Measurements from ENCODE around the gene PHYKPL. TPM values are rescaled to one million over a fixed set of nuclear protein-coding genes. Genes with fewer than 3 reads are reported as not detected.

Gene PHYKPL
- total RNA-seq, 1 experiment from 2014 or later = 43.2 TPM

DNA sequence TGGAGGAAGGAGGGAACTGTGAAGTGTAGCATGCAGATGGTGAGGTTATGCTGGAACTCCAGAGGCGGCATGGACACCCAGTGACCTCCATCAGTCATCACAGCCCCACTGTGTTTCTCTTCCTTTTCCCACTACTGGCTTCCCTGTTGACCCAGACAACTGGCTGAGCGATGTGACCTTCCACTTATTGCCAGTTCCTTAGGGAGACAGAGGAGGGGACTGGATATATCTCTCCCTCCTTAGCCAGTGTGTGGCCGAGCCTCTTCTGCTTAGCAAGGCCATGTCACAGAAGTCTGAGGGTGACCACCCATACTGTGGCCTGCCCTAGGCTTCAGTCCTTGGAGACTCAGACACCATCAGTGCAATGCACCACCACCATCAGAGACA is 3.0 kb upstream of the PHYKPL start:
- Histone ChIP-seq H3K27ac (ENCODE audit: low read length) (no peak overlapping the region), H3K36me3 (ENCODE audit: control insufficient read depth, insufficient read depth, low read length) (peaks cover 2% of the 10 kb centered on the region; the same call in 1 of the 2 replicates), H3K4me1 (ENCODE audit: control insufficient read depth, insufficient read depth, low read length) (peaks cover 20% of the 10 kb centered on the region), H3K4me3 (ENCODE audit: low read depth in 2 of 2, low read length in 2 of 2) (no peak overlapping the region), H3K9me3 (ENCODE audit: control insufficient read depth, insufficient read depth, low read depth, low read length) (no peaks in the 10 kb centered on the region), H3K27me3 (ENCODE audit: control insufficient read depth, insufficient read depth, low read length) (no peaks in the 10 kb centered on the region)
- ATAC-seq = no peak
- ChIA-PET CTCF (interaction anchor here (0.6 to 1.0 kb wide), 4 partner anchors 28 to 319 kb away, joined by 3 to 10 read pairs (median 3); no protein-coding TSS in a partner anchor), POLR2A (no interaction called here)
- intact Hi-C loops (cut with micrococcal nuclease; ENCODE audit: unreplicated experiment) (no loop called here), in situ Hi-C loops (cut with HindIII; ENCODE audit: low pct_unique_long_range_greater_than_20kb, low sequenced_read_pairs) (no loop called here)
- TF ChIP-seq, protein P1, sequence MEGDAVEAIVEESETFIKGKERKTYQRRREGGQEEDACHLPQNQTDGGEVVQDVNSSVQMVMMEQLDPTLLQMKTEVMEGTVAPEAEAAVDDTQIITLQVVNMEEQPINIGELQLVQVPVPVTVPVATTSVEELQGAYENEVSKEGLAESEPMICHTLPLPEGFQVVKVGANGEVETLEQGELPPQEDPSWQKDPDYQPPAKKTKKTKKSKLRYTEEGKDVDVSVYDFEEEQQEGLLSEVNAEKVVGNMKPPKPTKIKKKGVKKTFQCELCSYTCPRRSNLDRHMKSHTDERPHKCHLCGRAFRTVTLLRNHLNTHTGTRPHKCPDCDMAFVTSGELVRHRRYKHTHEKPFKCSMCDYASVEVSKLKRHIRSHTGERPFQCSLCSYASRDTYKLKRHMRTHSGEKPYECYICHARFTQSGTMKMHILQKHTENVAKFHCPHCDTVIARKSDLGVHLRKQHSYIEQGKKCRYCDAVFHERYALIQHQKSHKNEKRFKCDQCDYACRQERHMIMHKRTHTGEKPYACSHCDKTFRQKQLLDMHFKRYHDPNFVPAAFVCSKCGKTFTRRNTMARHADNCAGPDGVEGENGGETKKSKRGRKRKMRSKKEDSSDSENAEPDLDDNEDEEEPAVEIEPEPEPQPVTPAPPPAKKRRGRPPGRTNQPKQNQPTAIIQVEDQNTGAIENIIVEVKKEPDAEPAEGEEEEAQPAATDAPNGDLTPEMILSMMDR (IDR thresholded peaks at IDR 0.05) = no peak
- TF ChIP-seq TCF7L2 (IDR thresholded peaks at IDR 0.05; ENCODE audit: low read depth, low read length) = no peak
- TF ChIP-seq SIN3A (IDR thresholded peaks at IDR 0.05; ENCODE audit: borderline replicate concordance, insufficient read depth, low read depth, low read length) = no peak
- TF ChIP-seq POLR2AphosphoS5 (IDR thresholded peaks at IDR 0.05; ENCODE audit: low read depth, low read length) = no peak
- TF ChIP-seq, protein P2, sequence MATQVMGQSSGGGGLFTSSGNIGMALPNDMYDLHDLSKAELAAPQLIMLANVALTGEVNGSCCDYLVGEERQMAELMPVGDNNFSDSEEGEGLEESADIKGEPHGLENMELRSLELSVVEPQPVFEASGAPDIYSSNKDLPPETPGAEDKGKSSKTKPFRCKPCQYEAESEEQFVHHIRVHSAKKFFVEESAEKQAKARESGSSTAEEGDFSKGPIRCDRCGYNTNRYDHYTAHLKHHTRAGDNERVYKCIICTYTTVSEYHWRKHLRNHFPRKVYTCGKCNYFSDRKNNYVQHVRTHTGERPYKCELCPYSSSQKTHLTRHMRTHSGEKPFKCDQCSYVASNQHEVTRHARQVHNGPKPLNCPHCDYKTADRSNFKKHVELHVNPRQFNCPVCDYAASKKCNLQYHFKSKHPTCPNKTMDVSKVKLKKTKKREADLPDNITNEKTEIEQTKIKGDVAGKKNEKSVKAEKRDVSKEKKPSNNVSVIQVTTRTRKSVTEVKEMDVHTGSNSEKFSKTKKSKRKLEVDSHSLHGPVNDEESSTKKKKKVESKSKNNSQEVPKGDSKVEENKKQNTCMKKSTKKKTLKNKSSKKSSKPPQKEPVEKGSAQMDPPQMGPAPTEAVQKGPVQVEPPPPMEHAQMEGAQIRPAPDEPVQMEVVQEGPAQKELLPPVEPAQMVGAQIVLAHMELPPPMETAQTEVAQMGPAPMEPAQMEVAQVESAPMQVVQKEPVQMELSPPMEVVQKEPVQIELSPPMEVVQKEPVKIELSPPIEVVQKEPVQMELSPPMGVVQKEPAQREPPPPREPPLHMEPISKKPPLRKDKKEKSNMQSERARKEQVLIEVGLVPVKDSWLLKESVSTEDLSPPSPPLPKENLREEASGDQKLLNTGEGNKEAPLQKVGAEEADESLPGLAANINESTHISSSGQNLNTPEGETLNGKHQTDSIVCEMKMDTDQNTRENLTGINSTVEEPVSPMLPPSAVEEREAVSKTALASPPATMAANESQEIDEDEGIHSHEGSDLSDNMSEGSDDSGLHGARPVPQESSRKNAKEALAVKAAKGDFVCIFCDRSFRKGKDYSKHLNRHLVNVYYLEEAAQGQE (IDR thresholded peaks at IDR 0.05; ENCODE audit: insufficient read depth in 1 of 2, low read depth in 2 of 2, low read length in 1 of 2) = no peak
- no TSS peak for BruUV-seq (replicated peaks)
- DNase-seq (ENCODE audit: low read depth, low spot score) = no peak

DNA sequence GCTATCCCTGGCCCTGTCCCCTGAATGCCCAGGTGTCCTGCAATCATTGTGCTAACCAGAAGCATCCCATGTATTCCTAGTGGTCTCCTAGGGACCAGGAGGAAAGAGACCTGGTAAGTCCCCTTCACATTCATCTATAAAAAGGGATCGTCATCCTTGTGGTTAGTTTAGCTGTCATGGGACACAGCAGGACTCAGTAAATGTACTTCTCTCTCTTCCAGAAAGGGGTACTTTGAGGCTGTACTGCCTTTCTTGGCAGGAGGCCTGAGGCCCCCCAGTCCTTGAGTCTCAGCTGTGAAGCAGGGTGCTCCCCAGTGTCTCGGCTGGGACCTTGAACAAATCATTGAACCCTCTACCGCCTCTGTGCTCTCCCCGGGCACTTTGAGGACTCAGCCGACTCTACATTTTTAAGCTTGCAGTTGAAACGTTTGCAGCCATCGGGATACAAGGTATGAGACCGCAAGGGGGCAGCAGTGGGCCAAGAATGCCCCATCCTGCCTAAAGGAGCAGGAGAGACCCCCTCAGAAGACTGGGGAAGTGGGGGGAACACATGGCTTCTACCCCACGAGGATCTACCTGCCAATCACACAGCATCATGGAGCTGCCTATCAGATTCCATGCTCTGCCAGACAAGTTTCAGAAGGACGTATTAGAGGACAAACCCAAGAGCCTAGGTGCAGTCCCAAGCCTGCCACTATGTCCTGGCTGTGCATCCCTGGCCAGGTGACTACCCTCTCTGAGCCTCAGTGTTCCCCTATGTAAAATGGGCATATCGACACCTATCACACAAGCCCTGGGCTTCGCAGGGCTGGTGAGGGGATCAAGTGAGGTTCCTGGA is 2.4 kb upstream of the PHYKPL start:
- ATAC-seq (peak; percentile 51), DNase-seq (ENCODE audit: low read depth, low spot score) (peak; percentile 61)
- TF ChIP-seq, protein P1 (IDR thresholded peaks at IDR 0.05) = peak; percentile 93
- TF ChIP-seq, protein P2 (IDR thresholded peaks at IDR 0.05; ENCODE audit: insufficient read depth in 1 of 2, low read depth in 2 of 2, low read length in 1 of 2) = no peak
- no peak for TF ChIP-seq SIN3A (IDR thresholded peaks at IDR 0.05; ENCODE audit: borderline replicate concordance, insufficient read depth, low read depth, low read length)
- Histone ChIP-seq H3K9me3 (ENCODE audit: control insufficient read depth, insufficient read depth, low read depth, low read length) (no peaks in the 10 kb centered on the region), H3K27ac (ENCODE audit: low read length) (no peak overlapping the region), H3K36me3 (ENCODE audit: control insufficient read depth, insufficient read depth, low read length) (peaks cover 2% of the 10 kb centered on the region; the same call in 1 of the 2 replicates), H3K27me3 (ENCODE audit: control insufficient read depth, insufficient read depth, low read length) (no peaks in the 10 kb centered on the region), H3K4me3 (ENCODE audit: low read depth in 2 of 2, low read length in 2 of 2) (no peak overlapping the region), H3K4me1 (ENCODE audit: control insufficient read depth, insufficient read depth, low read length) (peaks cover 21% of the 10 kb centered on the region)
- intact Hi-C loops (cut with micrococcal nuclease; ENCODE audit: unreplicated experiment) = no loop called here
- ChIA-PET CTCF (interaction anchor here (0.6 to 1.0 kb wide), 5 partner anchors 28 to 265 kb away, joined by 3 read pairs; no protein-coding TSS in a partner anchor), POLR2A (no interaction called here)
- no TSS peak for BruUV-seq (replicated peaks)
- in situ Hi-C loops (cut with HindIII; ENCODE audit: low pct_unique_long_range_greater_than_20kb, low sequenced_read_pairs) = no loop called here
